HEK293T (cell line): ENCODE results near the gene NDUFS6.

ENCODE experiments used
- ARNT ChIP-seq: fragments of 450-650 bp; IDR thresholded peaks from 2 replicates; pipeline ENCODE4 v1.6.1; 2017; ENCODE audit warnings: mild to moderate bottlenecking
- BHLHE40 ChIP-seq: fragments of 450-650 bp; IDR thresholded peaks from 2 replicates; pipeline ENCODE4 v1.6.1; 2016; ENCODE audit warnings: mild to moderate bottlenecking, moderate library complexity, borderline replicate concordance
- CTBP1 ChIP-seq: fragments of 450-650 bp; IDR thresholded peaks from 2 replicates; pipeline ENCODE4 v1.6.1; 2016; ENCODE audit warnings: borderline replicate concordance
- ELF4 ChIP-seq: fragments of 450-650 bp; IDR thresholded peaks from 2 replicates; pipeline ENCODE4 v1.6.1; 2017; ENCODE audit warnings: antibody characterized with exemption
- FOXA1 ChIP-seq: fragments of 450-650 bp; IDR thresholded peaks from 2 replicates; pipeline ENCODE4 v1.6.1; 2016; ENCODE audit warnings: mild to moderate bottlenecking
- FOXM1 ChIP-seq: fragments of 450-650 bp; IDR thresholded peaks from 2 replicates; pipeline ENCODE4 v1.6.1; 2017; ENCODE audit warnings: mild to moderate bottlenecking, borderline replicate concordance
- HDGF ChIP-seq: fragments of 450-650 bp; IDR thresholded peaks from 2 replicates; pipeline ENCODE4 v1.6.1; 2017; ENCODE audit warnings: antibody characterized with exemption, borderline replicate concordance
- LEF1 ChIP-seq: fragments of 450-650 bp; IDR thresholded peaks from 2 replicates; pipeline ENCODE4 v1.6.1; 2017; ENCODE audit warnings: mild to moderate bottlenecking, borderline replicate concordance
- NFRKB ChIP-seq: fragments of 450-650 bp; IDR thresholded peaks from 2 replicates; pipeline ENCODE4 v1.6.1; 2016; ENCODE audit warnings: mild to moderate bottlenecking, moderate library complexity
- SP1 ChIP-seq: fragments of 450-650 bp; IDR thresholded peaks from 2 replicates; pipeline ENCODE4 v1.6.1; 2017
- SUZ12 ChIP-seq: fragments of 450-650 bp; IDR thresholded peaks from 2 replicates; pipeline ENCODE4 v1.6.1; 2016; ENCODE audit warnings: mild to moderate bottlenecking
- TARDBP ChIP-seq: fragments of 450-650 bp; IDR thresholded peaks from 2 replicates; pipeline ENCODE4 v1.6.1; 2016
- ZNF384 ChIP-seq: fragments of 450-650 bp; IDR thresholded peaks from 2 replicates; pipeline ENCODE4 v1.6.1; 2016
- TF ChIP-seq, protein P1 (sequence below): fragments of 450-650 bp; IDR thresholded peaks from 2 replicates; pipeline ENCODE4 v1.6.1; 2016

DNA sequence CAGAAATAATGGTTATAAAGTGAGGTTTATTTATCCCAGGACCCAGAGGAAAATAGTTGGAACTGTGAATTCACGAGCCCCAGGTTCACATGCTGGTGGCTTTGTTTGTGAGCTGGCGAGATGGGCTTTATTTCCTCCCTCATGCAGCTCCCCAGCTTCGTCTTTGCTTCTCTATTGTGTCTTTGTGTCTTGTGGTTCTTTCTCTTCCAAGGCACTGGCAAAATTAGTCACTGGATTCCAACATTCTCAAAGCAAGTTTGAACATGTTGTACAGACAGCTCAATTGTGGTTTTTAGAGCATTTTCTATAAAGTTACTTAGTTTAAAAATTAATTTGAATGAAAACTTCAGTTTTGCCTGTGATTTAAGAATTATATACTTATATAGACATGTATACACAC lies 7.2 kb downstream of the NDUFS6 start:
- TF ChIP-seq ARNT (no peak), FOXM1 (no peak), TARDBP (no peak), HDGF (no peak), BHLHE40 (no peak), ZNF384 (no peak), ELF4 (no peak), SP1 (no peak), SUZ12 (no peak), LEF1 (no peak), FOXA1 (no peak), CTBP1 (no peak), NFRKB (no peak)
- TF ChIP-seq, protein P1, sequence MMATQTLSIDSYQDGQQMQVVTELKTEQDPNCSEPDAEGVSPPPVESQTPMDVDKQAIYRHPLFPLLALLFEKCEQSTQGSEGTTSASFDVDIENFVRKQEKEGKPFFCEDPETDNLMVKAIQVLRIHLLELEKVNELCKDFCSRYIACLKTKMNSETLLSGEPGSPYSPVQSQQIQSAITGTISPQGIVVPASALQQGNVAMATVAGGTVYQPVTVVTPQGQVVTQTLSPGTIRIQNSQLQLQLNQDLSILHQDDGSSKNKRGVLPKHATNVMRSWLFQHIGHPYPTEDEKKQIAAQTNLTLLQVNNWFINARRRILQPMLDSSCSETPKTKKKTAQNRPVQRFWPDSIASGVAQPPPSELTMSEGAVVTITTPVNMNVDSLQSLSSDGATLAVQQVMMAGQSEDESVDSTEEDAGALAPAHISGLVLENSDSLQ, result no peak
